ENCODE data around the gene LKAAEAR1.

Gene LKAAEAR1

DNA sequence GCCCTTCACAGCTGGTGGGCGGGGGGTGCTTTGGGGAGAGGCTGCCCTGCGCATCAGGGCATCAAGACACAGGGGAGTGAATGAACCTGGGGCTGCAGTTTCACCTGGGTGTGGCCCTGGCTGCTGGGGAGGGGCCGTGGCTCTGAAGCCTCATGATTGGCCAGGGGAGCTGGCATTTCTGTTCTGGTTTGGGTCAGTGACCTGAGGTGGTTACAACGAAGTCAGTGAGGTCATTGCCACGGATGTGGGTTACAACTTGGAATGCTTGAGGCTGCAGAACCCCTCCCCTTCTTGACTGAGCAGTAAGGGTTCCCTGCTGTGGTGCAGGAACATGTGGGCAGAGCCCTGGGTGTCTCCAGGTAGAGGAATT, 18.2 kb downstream of the LKAAEAR1 start:
- in situ Hi-C loops (cut with HindIII; ENCODE audit: low sequenced_read_pairs) = no loop called here
- no peak overlapping the region for H3K4me3 ChIP-seq (ENCODE audit: low read depth, low read length)
- TF ChIP-seq, protein P1, sequence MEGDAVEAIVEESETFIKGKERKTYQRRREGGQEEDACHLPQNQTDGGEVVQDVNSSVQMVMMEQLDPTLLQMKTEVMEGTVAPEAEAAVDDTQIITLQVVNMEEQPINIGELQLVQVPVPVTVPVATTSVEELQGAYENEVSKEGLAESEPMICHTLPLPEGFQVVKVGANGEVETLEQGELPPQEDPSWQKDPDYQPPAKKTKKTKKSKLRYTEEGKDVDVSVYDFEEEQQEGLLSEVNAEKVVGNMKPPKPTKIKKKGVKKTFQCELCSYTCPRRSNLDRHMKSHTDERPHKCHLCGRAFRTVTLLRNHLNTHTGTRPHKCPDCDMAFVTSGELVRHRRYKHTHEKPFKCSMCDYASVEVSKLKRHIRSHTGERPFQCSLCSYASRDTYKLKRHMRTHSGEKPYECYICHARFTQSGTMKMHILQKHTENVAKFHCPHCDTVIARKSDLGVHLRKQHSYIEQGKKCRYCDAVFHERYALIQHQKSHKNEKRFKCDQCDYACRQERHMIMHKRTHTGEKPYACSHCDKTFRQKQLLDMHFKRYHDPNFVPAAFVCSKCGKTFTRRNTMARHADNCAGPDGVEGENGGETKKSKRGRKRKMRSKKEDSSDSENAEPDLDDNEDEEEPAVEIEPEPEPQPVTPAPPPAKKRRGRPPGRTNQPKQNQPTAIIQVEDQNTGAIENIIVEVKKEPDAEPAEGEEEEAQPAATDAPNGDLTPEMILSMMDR (IDR thresholded peaks at IDR 0.05; ENCODE audit: low read depth, low read length, missing control alignments) = no peak
- DNase-seq (ENCODE audit: low read depth) = peak; percentile 57

DNA sequence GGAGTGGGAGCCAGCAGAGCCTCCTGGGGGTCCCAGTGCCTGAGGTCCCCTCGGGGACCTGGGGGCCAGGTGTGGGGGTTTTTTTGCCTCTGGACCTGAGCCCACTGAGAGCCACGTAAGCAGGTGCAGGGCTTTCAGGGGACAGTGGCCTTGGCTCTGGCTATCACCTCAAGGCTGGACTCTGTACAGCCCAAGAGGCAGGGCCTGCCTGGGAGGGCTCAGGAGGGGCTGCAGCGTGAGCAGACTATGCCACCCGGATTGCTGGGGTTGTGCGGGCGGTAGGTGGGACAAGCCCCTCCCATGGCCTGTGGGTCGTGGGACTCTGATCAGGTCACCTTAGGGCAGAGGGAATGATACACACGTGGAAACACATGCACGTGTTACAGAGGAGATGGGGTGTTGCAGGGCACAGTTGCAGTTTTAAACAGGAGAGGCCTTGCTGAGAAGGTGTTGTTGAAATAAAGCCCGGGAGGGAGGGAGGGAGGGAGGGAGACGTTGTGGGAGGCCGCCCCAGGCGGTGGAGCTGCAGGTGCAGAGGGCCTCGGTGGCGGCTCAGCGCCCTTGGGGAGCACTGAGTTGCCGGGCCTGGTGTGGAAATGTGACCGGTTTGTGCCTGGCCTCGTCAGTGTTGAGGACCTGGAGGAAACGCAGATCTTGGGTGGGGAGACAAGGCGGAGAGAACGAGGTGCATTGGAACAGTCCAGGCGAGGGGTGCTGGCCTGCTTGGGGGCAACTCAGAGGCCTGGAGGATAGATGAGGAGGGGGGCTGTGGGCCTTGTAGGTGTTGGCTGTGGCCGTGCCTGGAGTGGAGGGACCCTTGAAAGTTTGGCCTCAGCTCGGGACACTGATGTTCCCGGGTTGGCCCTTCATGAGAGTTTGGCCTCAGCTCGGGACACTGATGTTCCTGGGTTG, 18.9 kb downstream of the LKAAEAR1 start:
- in situ Hi-C loops (cut with HindIII; ENCODE audit: low sequenced_read_pairs) = no loop called here
- no peak overlapping the region for H3K4me3 ChIP-seq (ENCODE audit: low read depth, low read length)
- no peak for DNase-seq (ENCODE audit: low read depth)
- TF ChIP-seq, protein P1 (IDR thresholded peaks at IDR 0.05; ENCODE audit: low read depth, low read length, missing control alignments) = no peak

DNA sequence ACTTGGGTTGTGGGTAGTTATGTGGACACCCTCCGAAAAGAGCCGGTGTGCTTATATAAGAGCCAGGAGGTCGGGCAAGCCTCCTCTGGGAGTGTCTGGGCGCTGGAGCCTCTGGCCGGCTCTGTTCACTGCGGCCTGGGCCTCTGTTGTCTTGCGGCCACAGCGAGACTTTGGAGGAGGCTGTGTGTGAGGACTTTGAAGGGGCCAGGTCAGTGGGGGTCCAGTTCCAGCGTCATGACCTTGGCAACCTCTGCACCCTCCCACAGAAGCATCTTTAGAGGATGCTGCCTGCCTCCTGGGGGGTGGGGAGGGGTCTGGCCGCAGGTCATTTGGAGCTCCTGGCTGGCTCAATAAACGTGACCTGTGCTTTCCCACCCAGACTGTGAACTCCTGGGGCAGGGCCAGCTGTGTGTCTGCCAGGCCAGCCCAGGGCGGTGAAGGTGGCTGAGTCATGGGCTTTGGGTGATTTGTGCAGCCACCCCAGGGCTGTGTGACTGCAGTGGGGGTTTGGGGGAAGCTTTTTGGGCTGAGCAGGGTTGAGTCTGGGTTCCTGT, 20.0 kb downstream of the LKAAEAR1 start:
- no peak for DNase-seq (ENCODE audit: low read depth)
- peak overlapping the region; percentile 83 for H3K4me3 ChIP-seq (ENCODE audit: low read depth, low read length)
- TF ChIP-seq, protein P1 (IDR thresholded peaks at IDR 0.05; ENCODE audit: low read depth, low read length, missing control alignments) = no peak
- in situ Hi-C loops (cut with HindIII; ENCODE audit: low sequenced_read_pairs) = no loop called here

DNA sequence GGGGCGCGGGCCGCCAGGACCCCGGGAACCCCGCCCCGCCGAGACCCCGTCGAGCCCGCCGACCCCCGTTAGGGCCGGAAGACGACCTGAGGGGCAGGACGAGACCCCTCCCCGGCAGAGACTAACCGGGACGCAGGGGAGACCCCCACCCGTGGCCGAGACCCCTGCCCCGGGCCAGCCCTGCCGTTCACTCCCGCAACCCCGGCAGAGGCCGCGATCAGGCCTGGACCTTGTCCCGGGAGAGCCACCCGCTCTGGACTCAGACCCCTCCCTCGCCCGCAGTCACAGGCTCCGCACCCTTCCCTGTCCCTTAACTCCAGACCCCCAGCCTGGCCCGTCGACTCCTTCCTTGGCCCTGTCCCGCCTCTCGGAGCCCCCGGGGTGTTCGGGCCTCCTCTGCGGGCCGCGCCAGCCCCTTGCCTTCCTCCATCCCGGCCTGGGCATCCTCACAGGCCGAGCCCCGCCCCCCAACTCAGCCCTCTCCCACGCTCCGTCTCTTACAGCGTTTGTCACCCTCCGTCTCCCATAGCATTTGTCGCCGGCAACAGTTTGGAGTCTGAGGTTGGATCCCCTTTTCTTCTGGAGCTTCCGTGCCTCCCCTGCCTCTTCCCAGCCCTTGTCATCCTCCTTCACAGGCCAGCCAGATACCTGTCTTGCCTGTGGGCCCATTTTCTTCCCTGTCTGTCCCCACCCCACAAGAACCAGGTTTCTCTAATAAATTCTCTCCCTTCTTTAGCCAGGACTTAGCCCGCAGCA, 20.6 kb downstream of the LKAAEAR1 start:
- DNase-seq (ENCODE audit: low read depth) = no peak
- in situ Hi-C loops (cut with HindIII; ENCODE audit: low sequenced_read_pairs) = no loop called here
- TF ChIP-seq, protein P1 (IDR thresholded peaks at IDR 0.05; ENCODE audit: low read depth, low read length, missing control alignments) = no peak
- H3K4me3 ChIP-seq (ENCODE audit: low read depth, low read length) = peak overlapping the region; percentile 83

DNA sequence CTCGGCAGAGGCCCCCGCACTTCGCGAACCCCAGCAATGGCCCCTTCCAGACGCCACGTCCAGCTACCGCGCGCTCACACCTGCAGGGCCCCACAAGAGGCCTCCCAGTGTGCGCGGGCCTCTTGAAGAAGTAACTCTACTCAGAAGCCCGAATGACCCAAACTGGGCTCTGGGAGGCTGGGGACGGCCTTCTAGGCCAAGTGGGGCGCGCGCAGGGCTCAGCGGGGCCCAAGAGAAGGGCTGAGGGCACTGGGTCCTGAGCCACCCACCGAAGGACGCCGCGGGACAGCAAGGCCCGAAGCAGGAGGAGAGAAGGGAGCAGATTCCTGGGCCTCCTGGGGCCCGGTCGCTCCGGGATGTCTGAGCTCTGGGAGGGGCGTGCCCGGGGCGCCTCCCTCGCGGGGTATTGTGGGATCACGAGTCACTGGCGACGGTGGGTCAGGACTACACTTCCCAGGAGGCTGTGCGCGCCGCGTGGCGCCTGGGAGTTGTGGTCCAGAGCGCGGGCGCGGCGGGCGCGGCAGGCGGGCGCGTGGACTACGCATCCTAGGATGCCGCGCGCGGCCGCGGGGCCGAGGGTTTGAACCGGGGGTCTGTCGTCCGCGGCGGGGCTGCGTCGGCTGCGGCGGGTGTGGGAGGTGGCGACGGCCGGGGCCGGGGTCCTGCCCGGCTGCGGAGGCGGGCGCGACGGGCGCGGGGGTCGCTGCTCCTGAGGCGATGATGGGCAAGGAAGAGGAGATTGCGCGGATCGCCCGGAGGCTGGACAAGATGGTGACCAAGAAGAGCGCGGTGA, 21.4 kb downstream of the LKAAEAR1 start, which contains the start of gene TCEA2:
TCEA2 (plus strand) TSS at position 603 of the 793 bp plus-strand sequence; CDS start at position 718, 115 bp downstream.
- peak; percentile 80 for DNase-seq (ENCODE audit: low read depth)
- peak within 1 kb of the TSS; percentile 83 for H3K4me3 ChIP-seq (ENCODE audit: low read depth, low read length)
- in situ Hi-C loops (cut with HindIII; ENCODE audit: low sequenced_read_pairs) = no loop called here
- TF ChIP-seq, protein P1 (IDR thresholded peaks at IDR 0.05; ENCODE audit: low read depth, low read length, missing control alignments) = no peak

DNA sequence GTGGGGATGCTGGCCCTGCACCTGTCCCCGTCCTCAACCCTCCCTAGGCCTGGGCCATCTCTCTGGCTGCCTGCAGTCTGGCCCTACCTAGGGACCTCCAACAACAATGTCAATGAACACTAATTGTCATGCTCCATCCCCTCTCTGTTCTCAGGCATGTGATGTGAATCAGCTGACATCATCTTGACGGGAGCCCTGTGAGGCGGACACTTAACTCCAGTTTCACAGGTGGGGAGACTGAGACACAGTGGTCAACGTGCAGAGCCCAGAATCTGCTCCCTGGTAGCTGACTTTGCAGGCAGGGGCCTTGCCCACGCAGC, 22.0 kb downstream of the LKAAEAR1 start:
- TF ChIP-seq, protein P1 (IDR thresholded peaks at IDR 0.05; ENCODE audit: low read depth, low read length, missing control alignments) = no peak
- DNase-seq (ENCODE audit: low read depth) = no peak
- peak overlapping the region; percentile 83 for H3K4me3 ChIP-seq (ENCODE audit: low read depth, low read length)
- in situ Hi-C loops (cut with HindIII; ENCODE audit: low sequenced_read_pairs) = no loop called here
